ENCODE measurements around the gene CDCP1.
"Not testable (repeated sequence)": the region's sequence is repeated elsewhere in the genome, so short reads cannot be mapped to it uniquely, and the experiment has no call there.

CDCP1 gene

GRCh38 chr3:45083023-45083422 lies 63.2 kb downstream of the CDCP1 start:
- DNase-seq (ENCODE audit: low read depth), result no peak
- no peak overlapping the region for H3K4me3 ChIP-seq (ENCODE audit: control insufficient read depth, low read depth, low read length)
- no peak for TF ChIP-seq CTCF (IDR thresholded peaks at IDR 0.05; ENCODE audit: control insufficient read depth, insufficient read depth, low read depth, low read length, missing control alignments)

- H3K4me3 ChIP-seq (ENCODE audit: control insufficient read depth, low read depth, low read length), result no peak overlapping the region
- no peak for TF ChIP-seq CTCF (IDR thresholded peaks at IDR 0.05; ENCODE audit: control insufficient read depth, insufficient read depth, low read depth, low read length, missing control alignments)
- DNase-seq (ENCODE audit: low read depth), result no peak
Measured at GRCh38 chr3:45082142-45082538, 64.0 kb downstream of the CDCP1 start.

- no peak for DNase-seq (ENCODE audit: low read depth)
- no peak for TF ChIP-seq CTCF (IDR thresholded peaks at IDR 0.05; ENCODE audit: control insufficient read depth, insufficient read depth, low read depth, low read length, missing control alignments)
Measured at GRCh38 chr3:45081506-45082141, 64.6 kb downstream of the CDCP1 start.

GRCh38 chr3:45080824-45081223 lies 65.4 kb downstream of the CDCP1 start:
- no peak for TF ChIP-seq CTCF (IDR thresholded peaks at IDR 0.05; ENCODE audit: control insufficient read depth, insufficient read depth, low read depth, low read length, missing control alignments)
- DNase-seq (ENCODE audit: low read depth), result no peak
- H3K4me3 ChIP-seq (ENCODE audit: control insufficient read depth, low read depth, low read length), result no peak overlapping the region

More at GRCh38 chr3:45081506-45082141, 64.6 kb downstream of the CDCP1 start:
- H3K4me3 ChIP-seq (ENCODE audit: control insufficient read depth, low read depth, low read length), result no peak overlapping the region

- DNase-seq (ENCODE audit: low read depth), result no peak
- no peak overlapping the region for H3K4me3 ChIP-seq (ENCODE audit: control insufficient read depth, low read depth, low read length)
- TF ChIP-seq CTCF (IDR thresholded peaks at IDR 0.05; ENCODE audit: control insufficient read depth, insufficient read depth, low read depth, low read length, missing control alignments), result no peak
Measured at GRCh38 chr3:45079715-45080114, 66.5 kb downstream of the CDCP1 start.

- TF ChIP-seq CTCF (IDR thresholded peaks at IDR 0.05; ENCODE audit: control insufficient read depth, insufficient read depth, low read depth, low read length, missing control alignments), result no peak
- no peak overlapping the region for H3K4me3 ChIP-seq (ENCODE audit: control insufficient read depth, low read depth, low read length)
- no peak for DNase-seq (ENCODE audit: low read depth)
Measured at GRCh38 chr3:45078910-45079522, 67.2 kb downstream of the CDCP1 start.

GRCh38 chr3:45078256-45078655 lies 67.9 kb downstream of the CDCP1 start:
- H3K4me3 ChIP-seq (ENCODE audit: control insufficient read depth, low read depth, low read length); DNase-seq (ENCODE audit: low read depth): not testable (repeated sequence)
